ENCODE data around the gene FHIT.
"Not testable (repeated sequence)": the region's sequence is repeated elsewhere in the genome, so short reads cannot be mapped to it uniquely, and the experiment has no call there.

The FHIT gene

GRCh38 chr3:60703956-60704736 is 547.1 kb downstream of the FHIT start:
- peak; percentile 71 for DNase-seq (ENCODE audit: low read depth)

DNA sequence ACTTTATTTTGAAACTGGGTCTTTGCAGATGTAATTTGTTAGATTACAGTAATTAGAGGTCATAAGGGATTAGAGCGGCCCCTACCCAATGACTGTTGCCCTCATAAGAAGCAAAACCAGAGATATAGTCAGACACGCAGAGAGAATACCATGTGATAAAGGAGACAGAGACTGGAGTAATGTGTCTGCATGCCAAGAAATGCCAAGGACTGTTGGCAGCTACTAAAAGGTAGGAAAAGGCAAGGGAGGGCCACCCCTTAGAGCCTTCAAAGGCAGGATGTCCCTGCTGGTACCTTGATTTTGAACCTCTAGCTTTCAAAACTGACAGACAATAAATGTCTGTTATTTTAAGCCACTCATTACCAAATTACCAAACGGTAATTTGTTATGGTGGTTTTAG is 548.2 kb downstream of the FHIT start:
- no peak for DNase-seq (ENCODE audit: low read depth)

GRCh38 chr3:60698117-60698516 is 553.1 kb downstream of the FHIT start:
- DNase-seq (ENCODE audit: low read depth): no peak

- no peak for DNase-seq (ENCODE audit: low read depth)
Measured at GRCh38 chr3:60697132-60697531, 554.1 kb downstream of the FHIT start.

GRCh38 chr3:60696428-60697125 is 554.7 kb downstream of the FHIT start:
- DNase-seq (ENCODE audit: low read depth): no peak

- no peak for DNase-seq (ENCODE audit: low read depth)
Measured at GRCh38 chr3:60675424-60675823, 575.8 kb downstream of the FHIT start.

GRCh38 chr3:60674870-60675269 is 576.4 kb downstream of the FHIT start:
- DNase-seq (ENCODE audit: low read depth): no peak

- no peak for DNase-seq (ENCODE audit: low read depth)
Measured at GRCh38 chr3:60673123-60673522, 578.1 kb downstream of the FHIT start.

- DNase-seq (ENCODE audit: low read depth): not testable (repeated sequence)
Measured at GRCh38 chr3:60672337-60672736, 578.9 kb downstream of the FHIT start.

GRCh38 chr3:60669636-60670035 is 581.6 kb downstream of the FHIT start:
- no peak for DNase-seq (ENCODE audit: low read depth)

DNA sequence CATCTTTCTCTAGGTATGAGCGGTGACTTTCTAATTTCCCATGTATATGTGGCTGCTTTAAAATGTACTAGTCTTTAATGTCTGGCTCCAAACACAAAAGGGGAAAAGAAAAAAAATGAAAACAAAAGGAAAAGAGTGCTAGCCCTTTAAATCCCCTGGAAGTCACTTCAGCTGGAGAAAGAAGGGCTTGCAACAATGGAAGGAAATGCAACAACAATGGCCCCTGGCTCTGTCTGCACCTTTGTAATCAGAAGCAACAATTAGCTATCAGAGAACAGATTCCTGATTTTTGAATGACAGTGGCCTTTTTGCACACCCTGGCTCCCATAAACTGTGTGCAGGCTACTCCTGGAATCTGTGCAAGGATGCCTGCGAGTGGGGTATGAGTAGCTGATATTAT is 591.2 kb downstream of the FHIT start:
- no peak for DNase-seq (ENCODE audit: low read depth)

- no peak for DNase-seq (ENCODE audit: low read depth)
Measured at GRCh38 chr3:60659098-60659497, 592.2 kb downstream of the FHIT start.

DNA sequence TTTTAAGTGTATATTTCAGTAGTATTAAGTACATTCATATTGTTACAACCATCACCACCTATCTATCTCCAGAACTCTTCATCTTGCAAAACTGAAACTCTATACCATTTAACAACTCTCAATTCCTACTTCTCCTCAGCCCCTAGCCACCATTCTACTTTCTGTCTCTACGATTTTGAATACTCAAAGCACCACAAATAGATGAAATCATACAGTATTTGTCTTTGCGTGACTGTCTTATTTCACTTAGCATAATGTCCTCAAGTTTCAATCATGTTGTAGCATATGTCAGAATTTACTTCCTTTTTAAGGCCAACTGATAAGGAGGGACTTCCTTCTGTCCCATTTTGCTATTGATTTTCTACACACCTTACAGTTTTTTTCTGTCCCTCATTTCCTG is 593.3 kb downstream of the FHIT start:
- DNase-seq (ENCODE audit: low read depth): no peak

DNA sequence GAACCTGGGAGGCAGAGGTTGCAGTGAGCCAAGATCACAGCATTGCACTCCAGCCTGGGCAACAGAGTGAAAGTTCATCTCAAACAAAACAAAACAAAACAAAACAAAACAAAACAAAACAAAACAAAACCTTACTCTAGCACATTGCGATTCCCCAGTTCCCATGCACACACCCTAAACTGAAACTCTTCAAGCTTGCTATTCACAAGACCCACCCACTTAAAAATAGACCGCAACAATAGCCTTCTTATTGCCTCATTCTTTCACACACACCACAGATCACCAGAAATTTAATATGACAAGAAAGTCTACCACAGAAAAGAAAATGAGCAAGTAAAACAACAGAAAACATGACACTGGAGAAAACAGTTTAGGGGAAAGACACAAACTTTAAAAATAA is 598.4 kb downstream of the FHIT start:
- DNase-seq (ENCODE audit: low read depth): no peak

GRCh38 chr3:60651799-60652198 is 599.5 kb downstream of the FHIT start:
- peak; percentile 6 for DNase-seq (ENCODE audit: low read depth)

- no peak for DNase-seq (ENCODE audit: low read depth)
Measured at GRCh38 chr3:60650171-60650570, 601.1 kb downstream of the FHIT start.

GRCh38 chr3:60645801-60646200 is 605.5 kb downstream of the FHIT start:
- peak; percentile 43 for DNase-seq (ENCODE audit: low read depth)

- DNase-seq (ENCODE audit: low read depth): no peak
Measured at GRCh38 chr3:60643831-60644230, 607.4 kb downstream of the FHIT start.

- DNase-seq (ENCODE audit: low read depth): peak; percentile 40
Measured at GRCh38 chr3:60641354-60641753, 609.9 kb downstream of the FHIT start.

GRCh38 chr3:60636846-60637245 is 614.4 kb downstream of the FHIT start:
- peak; percentile 37 for DNase-seq (ENCODE audit: low read depth)

GRCh38 chr3:60633644-60634043 is 617.6 kb downstream of the FHIT start:
- no peak for DNase-seq (ENCODE audit: low read depth)

GRCh38 chr3:60631509-60631908 is 619.7 kb downstream of the FHIT start:
- DNase-seq (ENCODE audit: low read depth): no peak

- DNase-seq (ENCODE audit: low read depth): no peak
Measured at GRCh38 chr3:60630953-60631352, 620.3 kb downstream of the FHIT start.

DNA sequence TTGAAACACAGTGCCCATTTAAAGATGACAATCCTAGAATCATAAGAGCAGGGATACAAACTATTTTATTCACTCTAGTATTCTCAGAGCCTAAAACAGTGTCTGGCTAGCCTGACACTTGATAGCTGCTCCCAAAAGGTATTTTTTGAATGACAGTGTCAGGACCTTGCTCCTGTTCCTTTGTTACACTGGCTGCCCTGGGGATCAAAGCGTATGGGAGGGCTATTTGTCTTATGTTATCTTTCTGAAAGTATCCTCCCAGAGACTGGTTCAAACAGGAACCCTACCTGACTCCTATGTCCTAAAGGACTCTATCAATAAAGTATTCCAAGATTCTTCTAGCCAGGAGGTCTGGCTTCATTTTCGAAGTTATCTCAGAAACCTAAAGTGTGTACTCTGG is 621.4 kb downstream of the FHIT start:
- no peak for DNase-seq (ENCODE audit: low read depth)

Data from EH (cell line).